Measurements from ENCODE around the gene SORCS2.

Gene SORCS2

DNA sequence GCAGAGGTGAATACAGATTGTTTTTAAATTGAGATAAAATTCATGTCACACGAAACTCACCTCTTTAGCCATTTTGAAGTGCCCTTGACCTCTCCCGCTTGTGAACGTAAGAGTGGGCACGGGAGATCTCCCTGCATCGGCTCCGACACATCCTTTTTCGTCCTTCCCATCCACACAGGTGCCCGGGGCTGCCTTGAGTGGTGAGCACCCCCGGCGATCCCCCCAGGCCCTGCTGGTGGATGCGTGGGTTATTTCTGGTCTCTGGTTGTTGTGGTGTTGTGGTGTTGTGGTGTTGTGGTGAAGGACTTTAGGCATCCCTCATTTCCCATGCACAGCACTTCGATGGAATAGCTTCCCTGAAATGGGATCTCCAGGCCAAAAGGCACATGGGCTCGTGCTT, 196.3 kb downstream of the SORCS2 start:
- no peak for DNase-seq
- Histone ChIP-seq H3K9me3 (ENCODE audit: control insufficient read depth, low read length) (no peaks in the 10 kb centered on the region), H3K4me3 (ENCODE audit: insufficient read depth in 1 of 2, low read depth in 1 of 2, low read length in 2 of 2) (no peak overlapping the region), H3K4ac (ENCODE audit: low read depth in 1 of 2, low read length in 2 of 2) (no peak overlapping the region), H4K8ac (ENCODE audit: low read length) (no peak overlapping the region), H3K14ac (ENCODE audit: low read length in 2 of 2) (no peak overlapping the region), H4K91ac (ENCODE audit: low read length) (no peak overlapping the region), H3K9ac (ENCODE audit: low read length) (no peak overlapping the region), H2BK12ac (ENCODE audit: low read length in 2 of 2) (no peak overlapping the region), H3K4me2 (ENCODE audit: low read length, poor library complexity, severe bottlenecking) (no peak overlapping the region), H2AK5ac (ENCODE audit: low read length, severe bottlenecking) (no peak overlapping the region), H3K27me3 (ENCODE audit: control insufficient read depth in 1 of 2, insufficient read depth in 1 of 2, low read length in 2 of 2) (peaks cover 27 to 49% of the 10 kb centered on the region in 2 experiments), H2AFZ (ENCODE audit: low read depth, low read length) (no peak overlapping the region), H3K23ac (ENCODE audit: low read length in 2 of 2) (no peak overlapping the region), H3K4me1 (ENCODE audit: control insufficient read depth, insufficient read depth, low read depth, low read length) (no peaks in the 10 kb centered on the region), H2BK15ac (ENCODE audit: low read depth, poor library complexity, severe bottlenecking) (no peak overlapping the region), H3K79me1 (replicated peaks; ENCODE audit: low read length, poor library complexity, severe bottlenecking) (no peaks in the 10 kb centered on the region), H2BK120ac (ENCODE audit: low read depth, low read length) (no peak overlapping the region), H3K36me3 (ENCODE audit: control insufficient read depth in 1 of 2, insufficient read depth in 2 of 2, low read depth in 1 of 2, low read length in 2 of 2) (no peaks in the 10 kb centered on the region), H2BK5ac (ENCODE audit: low read depth, low read length, poor library complexity, severe bottlenecking) (no peak overlapping the region), H3K27ac (ENCODE audit: low read length, poor library complexity, severe bottlenecking) (no peak overlapping the region), H3K18ac (ENCODE audit: low read depth in 1 of 2, low read length in 2 of 2) (no peak overlapping the region)
- 84% methylated on average over 13 of the region's 13 CpGs for WGBS

- DNase-seq = no peak
- no peak overlapping the region for H3K27ac ChIP-seq (ENCODE audit: low read length, poor library complexity, severe bottlenecking)
- H3K9ac ChIP-seq (ENCODE audit: low read length) = no peak overlapping the region
- H2BK15ac ChIP-seq (ENCODE audit: low read depth, poor library complexity, severe bottlenecking) = no peak overlapping the region
- H4K8ac ChIP-seq (ENCODE audit: low read length) = no peak overlapping the region
- no peak overlapping the region for H3K23ac ChIP-seq (ENCODE audit: low read length in 2 of 2)
- H3K9me3 ChIP-seq (ENCODE audit: control insufficient read depth, low read length) = no peaks in the 10 kb centered on the region
- H2BK12ac ChIP-seq (ENCODE audit: low read length in 2 of 2) = no peak overlapping the region
- 90% methylated on average over 15 of the region's 15 CpGs for WGBS
- no peak overlapping the region for H4K91ac ChIP-seq (ENCODE audit: low read length)
- H2BK5ac ChIP-seq (ENCODE audit: low read depth, low read length, poor library complexity, severe bottlenecking) = no peak overlapping the region
- H2AK5ac ChIP-seq (ENCODE audit: low read length, severe bottlenecking) = no peak overlapping the region
- H3K4ac ChIP-seq (ENCODE audit: low read depth in 1 of 2, low read length in 2 of 2) = no peak overlapping the region
- H3K4me2 ChIP-seq (ENCODE audit: low read length, poor library complexity, severe bottlenecking) = no peak overlapping the region
- H3K14ac ChIP-seq (ENCODE audit: low read length in 2 of 2) = no peak overlapping the region
- H2AFZ ChIP-seq (ENCODE audit: low read depth, low read length) = no peak overlapping the region
- no peaks in the 10 kb centered on the region for H3K4me1 ChIP-seq (ENCODE audit: control insufficient read depth, insufficient read depth, low read depth, low read length)
- H2BK120ac ChIP-seq (ENCODE audit: low read depth, low read length) = no peak overlapping the region
- H3K18ac ChIP-seq (ENCODE audit: low read depth in 1 of 2, low read length in 2 of 2) = no peak overlapping the region
- no peaks in the 10 kb centered on the region for H3K79me1 ChIP-seq (replicated peaks; ENCODE audit: low read length, poor library complexity, severe bottlenecking)
- H3K4me3 ChIP-seq (ENCODE audit: insufficient read depth in 1 of 2, low read depth in 1 of 2, low read length in 2 of 2) = no peak overlapping the region
- H3K27me3 ChIP-seq (ENCODE audit: control insufficient read depth in 1 of 2, insufficient read depth in 1 of 2, low read length in 2 of 2) = peaks cover 28 to 49% of the 10 kb centered on the region in 2 experiments
- no peaks in the 10 kb centered on the region for H3K36me3 ChIP-seq (ENCODE audit: control insufficient read depth in 1 of 2, insufficient read depth in 2 of 2, low read depth in 1 of 2, low read length in 2 of 2)
Observed at GRCh38 chr4:7389101-7389701, 196.9 kb downstream of the SORCS2 start.

DNA sequence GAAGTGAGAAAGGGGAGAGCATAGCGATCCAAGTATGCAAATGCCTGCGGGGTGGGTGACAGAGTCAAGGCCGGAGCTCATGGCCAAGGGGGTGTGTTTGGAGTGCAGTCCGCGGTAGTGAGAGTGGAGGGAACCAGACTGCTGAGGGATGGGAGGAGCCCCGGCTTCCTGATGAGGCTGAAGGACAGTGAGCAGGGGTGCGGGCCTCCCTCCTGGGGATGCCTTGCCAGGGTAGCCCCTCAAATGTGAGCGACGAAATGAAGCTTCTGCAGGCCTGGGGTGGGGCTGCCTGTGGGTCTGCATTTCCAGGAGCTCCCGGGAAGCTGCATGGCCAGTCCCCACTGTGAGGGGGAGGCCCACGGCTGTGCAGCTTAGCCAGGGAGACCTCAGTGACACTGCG, 197.4 kb downstream of the SORCS2 start:
- Histone ChIP-seq H3K4me2 (ENCODE audit: low read length, poor library complexity, severe bottlenecking) (no peak overlapping the region), H3K23ac (ENCODE audit: low read length in 2 of 2) (no peak overlapping the region), H3K36me3 (ENCODE audit: control insufficient read depth in 1 of 2, insufficient read depth in 2 of 2, low read depth in 1 of 2, low read length in 2 of 2) (no peaks in the 10 kb centered on the region), H2AK5ac (ENCODE audit: low read length, severe bottlenecking) (no peak overlapping the region), H3K18ac (ENCODE audit: low read depth in 1 of 2, low read length in 2 of 2) (no peak overlapping the region), H3K4me1 (ENCODE audit: control insufficient read depth, insufficient read depth, low read depth, low read length) (no peaks in the 10 kb centered on the region), H4K8ac (ENCODE audit: low read length) (no peak overlapping the region), H3K9me3 (ENCODE audit: control insufficient read depth, low read length) (no peaks in the 10 kb centered on the region), H3K79me1 (replicated peaks; ENCODE audit: low read length, poor library complexity, severe bottlenecking) (no peaks in the 10 kb centered on the region), H3K9ac (ENCODE audit: low read length) (no peak overlapping the region), H2BK12ac (ENCODE audit: low read length in 2 of 2) (no peak overlapping the region), H2BK5ac (ENCODE audit: low read depth, low read length, poor library complexity, severe bottlenecking) (no peak overlapping the region), H3K4ac (ENCODE audit: low read depth in 1 of 2, low read length in 2 of 2) (no peak overlapping the region), H3K27me3 (ENCODE audit: control insufficient read depth in 1 of 2, insufficient read depth in 1 of 2, low read length in 2 of 2) (peaks cover 33 to 51% of the 10 kb centered on the region in 2 experiments), H2AFZ (ENCODE audit: low read depth, low read length) (no peak overlapping the region), H2BK120ac (ENCODE audit: low read depth, low read length) (no peak overlapping the region), H3K27ac (ENCODE audit: low read length, poor library complexity, severe bottlenecking) (no peak overlapping the region), H3K4me3 (ENCODE audit: insufficient read depth in 1 of 2, low read depth in 1 of 2, low read length in 2 of 2) (no peak overlapping the region), H2BK15ac (ENCODE audit: low read depth, poor library complexity, severe bottlenecking) (no peak overlapping the region), H4K91ac (ENCODE audit: low read length) (no peak overlapping the region), H3K14ac (ENCODE audit: low read length in 2 of 2) (no peak overlapping the region)
- 73% methylated on average over 12 of the region's 12 CpGs for WGBS
- no peak for DNase-seq

GRCh38 chr4:7390336-7390735, 198.0 kb downstream of the SORCS2 start:
- Histone ChIP-seq H3K27ac (ENCODE audit: low read length, poor library complexity, severe bottlenecking) (no peak overlapping the region), H3K9me3 (ENCODE audit: control insufficient read depth, low read length) (no peaks in the 10 kb centered on the region), H3K23ac (ENCODE audit: low read length in 2 of 2) (no peak overlapping the region), H3K4me2 (ENCODE audit: low read length, poor library complexity, severe bottlenecking) (no peak overlapping the region), H2BK12ac (ENCODE audit: low read length in 2 of 2) (no peak overlapping the region), H3K9ac (ENCODE audit: low read length) (no peak overlapping the region), H4K8ac (ENCODE audit: low read length) (no peak overlapping the region), H2BK15ac (ENCODE audit: low read depth, poor library complexity, severe bottlenecking) (no peak overlapping the region), H2AK5ac (ENCODE audit: low read length, severe bottlenecking) (no peak overlapping the region), H3K4me3 (ENCODE audit: insufficient read depth in 1 of 2, low read depth in 1 of 2, low read length in 2 of 2) (no peak overlapping the region), H2BK120ac (ENCODE audit: low read depth, low read length) (no peak overlapping the region), H3K4me1 (ENCODE audit: control insufficient read depth, insufficient read depth, low read depth, low read length) (no peaks in the 10 kb centered on the region), H3K14ac (ENCODE audit: low read length in 2 of 2) (no peak overlapping the region), H3K27me3 (ENCODE audit: control insufficient read depth in 1 of 2, insufficient read depth in 1 of 2, low read length in 2 of 2) (peaks cover 39 to 55% of the 10 kb centered on the region in 2 experiments), H3K36me3 (ENCODE audit: control insufficient read depth in 1 of 2, insufficient read depth in 2 of 2, low read depth in 1 of 2, low read length in 2 of 2) (no peaks in the 10 kb centered on the region), H3K4ac (ENCODE audit: low read depth in 1 of 2, low read length in 2 of 2) (no peak overlapping the region), H3K18ac (ENCODE audit: low read depth in 1 of 2, low read length in 2 of 2) (no peak overlapping the region), H3K79me1 (replicated peaks; ENCODE audit: low read length, poor library complexity, severe bottlenecking) (no peaks in the 10 kb centered on the region), H2AFZ (ENCODE audit: low read depth, low read length) (no peak overlapping the region), H4K91ac (ENCODE audit: low read length) (no peak overlapping the region), H2BK5ac (ENCODE audit: low read depth, low read length, poor library complexity, severe bottlenecking) (no peak overlapping the region)
- DNase-seq = no peak
- 83% methylated on average over 13 of the region's 13 CpGs for WGBS

All from mesenchymal stem cell (in vitro differentiated cells and primary cell).